ENCODE measurements around the gene ANKRD27.
"Not testable (repeated sequence)": the region's sequence is repeated elsewhere in the genome, so short reads cannot be mapped to it uniquely, and the experiment has no call there.

Gene ANKRD27

GRCh38 chr19:32688311-32688710, 13.3 kb upstream of the ANKRD27 start:
- DNase-seq = no peak

DNA sequence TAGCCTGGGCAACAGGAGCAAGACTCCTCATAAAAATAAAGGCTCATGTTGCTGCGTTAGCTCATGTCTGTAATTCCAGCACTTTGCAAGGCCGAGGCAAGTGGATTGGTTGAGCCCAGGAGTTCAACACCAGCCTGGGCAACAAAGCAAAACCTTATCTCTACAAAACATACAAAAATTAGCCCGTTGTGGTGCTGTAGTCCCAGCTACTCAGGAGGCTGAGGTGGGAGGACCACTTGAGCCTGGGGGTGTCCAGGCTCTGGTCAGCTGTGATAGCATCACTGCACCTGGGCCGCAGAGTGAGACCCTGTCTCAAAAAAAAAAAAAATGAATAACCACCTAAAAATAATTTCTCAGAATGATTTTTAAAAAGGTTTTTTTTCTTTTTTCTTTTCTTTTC, 12.7 kb upstream of the ANKRD27 start:
- no peak for DNase-seq

- DNase-seq = no peak
Observed at GRCh38 chr19:32686847-32687475, 12.0 kb upstream of the ANKRD27 start.

- no peak for DNase-seq
Observed at GRCh38 chr19:32682317-32682716, 7.3 kb upstream of the ANKRD27 start.

- DNase-seq = no peak
Observed at GRCh38 chr19:32680986-32681385, 6.0 kb upstream of the ANKRD27 start.

DNA sequence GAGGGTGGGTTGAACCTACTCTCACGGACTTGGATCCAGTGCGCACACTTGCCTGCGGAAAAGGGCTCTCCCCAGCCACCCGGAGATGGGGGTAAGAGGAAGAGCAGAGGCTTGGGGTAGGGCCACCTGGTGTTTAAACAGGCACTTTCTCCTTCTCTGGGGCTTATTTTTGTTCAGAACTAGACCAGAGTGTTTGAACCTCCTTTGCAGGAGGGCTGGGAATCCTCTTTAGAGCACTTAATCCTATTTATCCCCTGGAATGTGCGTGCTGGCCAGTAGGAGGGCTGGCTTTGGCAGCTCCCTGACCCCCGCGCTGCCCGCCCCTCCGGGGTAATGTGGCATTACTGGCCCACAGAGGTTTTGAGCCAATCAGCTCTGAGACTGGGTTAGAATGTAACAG, 2.7 kb upstream of the ANKRD27 start:
- no peak for DNase-seq

GRCh38 chr19:32676895-32677359, 1.9 kb upstream of the ANKRD27 start:
- no peak for DNase-seq

- DNase-seq = no peak
Observed at GRCh38 chr19:32676186-32676894, 1.4 kb upstream of the ANKRD27 start.

DNA sequence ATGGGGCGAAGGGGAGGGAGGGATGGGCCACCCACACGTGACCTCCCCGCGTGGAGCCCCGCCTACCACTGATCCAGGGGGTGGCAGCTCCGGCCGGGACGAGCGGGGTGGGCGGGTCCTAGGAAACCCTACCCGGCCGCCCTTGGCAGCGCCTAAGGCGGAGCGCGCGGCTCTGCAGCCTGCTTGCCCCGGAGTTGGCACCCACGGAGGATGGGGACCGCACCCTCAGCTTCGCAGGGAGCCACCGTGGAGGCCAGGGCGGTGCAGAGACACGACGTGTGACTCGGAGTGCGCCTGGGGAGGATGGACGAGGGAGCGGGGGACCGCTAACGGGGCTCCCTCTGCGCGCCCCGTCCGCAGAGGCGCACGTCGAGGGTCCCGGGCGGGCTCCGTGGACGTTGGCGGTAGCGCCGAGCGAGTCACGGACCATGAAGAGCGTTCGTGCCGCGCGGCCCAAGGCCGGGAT, 773 bp upstream of the ANKRD27 start, which contains the start of gene RGS9BP:
RGS9BP (plus strand) TSS at position 129 of the 466 bp plus-strand sequence. CDS start 416 bp downstream, outside the sequence.
- DNase-seq = peak; percentile 65

GRCh38 chr19:32674153-32674930, 638 bp downstream of the ANKRD27 start:
- no peak for DNase-seq

DNA sequence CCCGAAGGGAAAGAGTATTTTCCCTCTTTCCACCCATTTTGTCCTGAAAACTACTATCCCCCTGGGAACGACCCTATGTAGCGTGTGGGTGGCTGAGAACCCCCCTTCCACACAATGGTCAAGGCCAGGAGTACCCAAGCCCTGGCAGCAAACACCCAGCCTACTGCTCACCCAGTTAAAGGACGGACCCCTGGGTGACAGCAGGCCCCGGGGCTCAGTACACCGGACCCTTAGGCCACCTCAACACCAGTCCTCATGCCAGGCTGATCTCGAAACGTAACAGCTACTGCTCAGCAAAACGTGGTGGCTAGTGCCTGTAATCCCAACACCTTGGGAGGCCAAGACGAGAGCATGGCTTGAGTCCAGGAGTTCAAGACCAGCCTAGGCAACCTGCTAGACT, 1.4 kb downstream of the ANKRD27 start:
- DNase-seq = no peak

GRCh38 chr19:32672841-32673240, 2.1 kb downstream of the ANKRD27 start:
- DNase-seq = no peak

DNA sequence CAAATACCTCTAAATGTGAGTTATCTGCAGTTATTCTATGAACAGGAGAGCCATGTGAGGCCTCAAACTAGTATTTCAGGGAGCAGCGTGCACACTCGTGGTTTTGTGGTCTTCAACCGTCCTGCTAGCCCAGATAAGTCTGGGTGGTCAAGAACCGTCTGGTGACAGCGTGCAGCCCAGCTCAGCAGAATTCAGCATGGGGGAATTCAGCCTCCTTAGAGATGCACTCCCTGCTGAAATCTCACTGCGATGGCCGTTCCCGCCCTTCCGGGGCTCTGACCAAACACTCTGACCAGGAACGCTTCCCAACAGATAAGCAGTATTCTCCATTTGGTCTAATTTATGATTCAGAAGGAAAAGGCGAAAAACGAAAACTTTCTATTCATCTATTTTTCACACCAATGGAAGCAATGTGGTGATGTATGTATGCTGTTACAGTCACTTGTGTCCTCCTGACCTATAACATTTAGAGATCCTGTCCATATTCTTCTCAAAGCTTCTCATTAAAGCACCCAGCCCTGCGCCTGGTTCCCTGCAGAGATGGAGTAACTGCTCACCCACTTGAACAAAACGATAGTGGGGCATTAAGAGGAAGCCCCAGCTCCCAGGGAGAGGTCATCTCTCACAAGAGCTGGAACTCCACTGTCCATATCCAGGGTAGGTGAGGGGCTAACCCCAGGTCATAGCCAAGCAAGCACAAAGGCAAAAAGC, 2.9 kb downstream of the ANKRD27 start:
- no peak for DNase-seq

GRCh38 chr19:32669310-32669709, 5.7 kb downstream of the ANKRD27 start:
- DNase-seq = no peak

- no peak for DNase-seq
Observed at GRCh38 chr19:32666084-32666483, 8.9 kb downstream of the ANKRD27 start.

DNA sequence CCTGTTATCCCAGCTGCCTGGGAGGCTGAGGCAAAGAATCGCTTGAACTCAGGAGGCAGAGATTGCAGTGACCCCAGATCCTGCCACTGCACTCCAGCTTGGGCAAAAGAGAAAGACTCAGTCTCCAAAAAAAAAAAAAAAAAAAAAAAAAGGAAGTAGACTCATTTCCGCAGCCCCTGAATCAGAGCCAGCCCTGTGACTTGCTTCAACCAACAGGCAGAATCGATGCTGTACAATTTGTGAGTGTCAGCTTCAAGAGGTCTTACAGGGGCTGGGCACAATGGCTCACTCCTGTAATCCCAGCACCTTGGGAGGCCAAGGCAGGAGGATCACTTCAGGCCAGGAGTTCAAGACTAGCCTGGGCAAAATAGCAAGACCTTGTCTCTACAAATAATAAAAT, 12.8 kb downstream of the ANKRD27 start:
- DNase-seq = peak; percentile 11

GRCh38 chr19:32661318-32661717, 13.7 kb downstream of the ANKRD27 start:
- DNase-seq = no peak

DNA sequence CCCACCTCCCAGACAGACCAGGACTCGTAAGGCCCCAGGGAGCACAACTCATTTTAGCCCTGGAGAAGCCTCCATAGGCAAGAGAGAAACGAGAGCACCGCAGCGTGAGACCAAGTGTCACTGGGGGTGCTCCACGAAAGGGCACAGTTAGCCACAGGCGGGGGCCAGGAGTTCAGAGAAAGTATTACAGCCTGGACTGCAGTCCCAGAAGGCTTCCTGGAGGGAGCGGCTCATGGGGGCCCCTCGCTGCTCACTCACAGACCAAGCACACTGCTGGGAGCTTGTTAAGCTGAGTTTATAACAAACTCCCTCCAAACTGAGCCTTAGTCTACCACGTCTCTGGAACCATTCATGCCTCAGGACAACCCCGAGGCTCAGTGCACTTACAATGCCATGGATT, 16.5 kb downstream of the ANKRD27 start:
- DNase-seq = no peak

- DNase-seq = no peak
Observed at GRCh38 chr19:32658075-32658474, 16.9 kb downstream of the ANKRD27 start.

GRCh38 chr19:32656379-32656778, 18.6 kb downstream of the ANKRD27 start:
- DNase-seq = not testable (repeated sequence)

- no peak for DNase-seq
Observed at GRCh38 chr19:32653599-32653915, 21.4 kb downstream of the ANKRD27 start.

DNA sequence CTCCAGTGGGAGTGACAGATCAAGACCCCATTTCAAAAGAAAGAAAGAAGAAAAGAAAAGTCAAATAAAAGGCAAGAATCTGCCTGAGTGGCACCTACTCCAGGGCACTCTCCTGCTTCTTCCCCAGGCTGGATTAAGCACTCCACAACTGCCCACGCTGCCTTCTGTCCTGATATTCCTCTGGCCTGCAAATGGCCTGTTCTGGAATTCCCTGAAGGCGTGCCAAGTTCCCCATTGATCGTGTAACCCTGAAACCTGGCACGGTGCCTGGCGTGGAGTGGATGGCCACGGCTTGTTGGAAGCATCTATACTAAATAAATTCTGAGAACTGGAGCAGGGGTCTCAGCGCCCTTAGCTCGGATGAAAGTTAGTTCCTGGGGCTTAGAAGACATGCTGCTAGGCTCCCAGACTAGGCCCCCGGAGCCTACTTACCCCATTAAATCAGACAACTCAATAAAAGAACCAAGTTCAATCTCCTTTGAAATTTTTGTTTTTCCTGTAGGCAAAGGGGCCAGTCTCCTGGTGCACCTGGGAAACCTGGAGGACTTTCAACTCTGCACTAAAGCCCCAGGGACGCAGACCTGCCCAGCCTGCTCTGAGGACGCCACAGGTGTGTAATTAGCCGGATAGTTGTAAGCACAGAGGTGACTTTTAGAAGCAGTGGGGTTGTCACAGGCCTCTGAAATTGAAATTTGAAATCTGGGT, 21.9 kb downstream of the ANKRD27 start:
- DNase-seq = no peak

Data from activated CD4-positive, alpha-beta T cell treated with anti-CD3 and anti-CD28 coated beads, Interleukin-2, amount 50 U/mL, for 16 hours (primary cell).